Measurements from ENCODE around the gene NFASC.

NFASC gene

GRCh38 chr1:205062319-205062718 lies 191.7 kb downstream of the NFASC start:
- Histone ChIP-seq H3K4me2 (ENCODE audit: low read depth, low read length, poor library complexity, severe bottlenecking) (no peak overlapping the region), H3K27ac (ENCODE audit: low read depth, low read length) (no peak overlapping the region), H3F3A (ENCODE audit: insufficient read depth) (no peaks in the 10 kb centered on the region), H3K79me2 (ENCODE audit: insufficient read depth, low read length) (no peaks in the 10 kb centered on the region), H3K9me2 (replicated peaks; ENCODE audit: insufficient read depth, low read length) (no peaks in the 10 kb centered on the region), H3K36me3 (ENCODE audit: low read length) (no peaks in the 10 kb centered on the region), H2AFZ (ENCODE audit: low read depth, low read length, severe bottlenecking) (no peak overlapping the region), H3K27me3 (ENCODE audit: low read length) (no peaks in the 10 kb centered on the region), H3K4me3 (ENCODE audit: insufficient read depth, low read length, poor library complexity, severe bottlenecking) (no peak overlapping the region), H4K20me1 (ENCODE audit: low read depth, low read length) (no peaks in the 10 kb centered on the region), H3K9me3 (ENCODE audit: insufficient read depth, low read length) (no peaks in the 10 kb centered on the region), H3K9ac (ENCODE audit: low read length) (no peak overlapping the region)
- TF ChIP-seq, protein P1, sequence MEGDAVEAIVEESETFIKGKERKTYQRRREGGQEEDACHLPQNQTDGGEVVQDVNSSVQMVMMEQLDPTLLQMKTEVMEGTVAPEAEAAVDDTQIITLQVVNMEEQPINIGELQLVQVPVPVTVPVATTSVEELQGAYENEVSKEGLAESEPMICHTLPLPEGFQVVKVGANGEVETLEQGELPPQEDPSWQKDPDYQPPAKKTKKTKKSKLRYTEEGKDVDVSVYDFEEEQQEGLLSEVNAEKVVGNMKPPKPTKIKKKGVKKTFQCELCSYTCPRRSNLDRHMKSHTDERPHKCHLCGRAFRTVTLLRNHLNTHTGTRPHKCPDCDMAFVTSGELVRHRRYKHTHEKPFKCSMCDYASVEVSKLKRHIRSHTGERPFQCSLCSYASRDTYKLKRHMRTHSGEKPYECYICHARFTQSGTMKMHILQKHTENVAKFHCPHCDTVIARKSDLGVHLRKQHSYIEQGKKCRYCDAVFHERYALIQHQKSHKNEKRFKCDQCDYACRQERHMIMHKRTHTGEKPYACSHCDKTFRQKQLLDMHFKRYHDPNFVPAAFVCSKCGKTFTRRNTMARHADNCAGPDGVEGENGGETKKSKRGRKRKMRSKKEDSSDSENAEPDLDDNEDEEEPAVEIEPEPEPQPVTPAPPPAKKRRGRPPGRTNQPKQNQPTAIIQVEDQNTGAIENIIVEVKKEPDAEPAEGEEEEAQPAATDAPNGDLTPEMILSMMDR (IDR thresholded peaks at IDR 0.05; ENCODE audit: insufficient read depth, low read length, poor library complexity, severe bottlenecking): no peak
- TF ChIP-seq EZH2phosphoT487 (conservative IDR thresholded peaks at IDR 0.05; ENCODE audit: low read length): no peak

DNA sequence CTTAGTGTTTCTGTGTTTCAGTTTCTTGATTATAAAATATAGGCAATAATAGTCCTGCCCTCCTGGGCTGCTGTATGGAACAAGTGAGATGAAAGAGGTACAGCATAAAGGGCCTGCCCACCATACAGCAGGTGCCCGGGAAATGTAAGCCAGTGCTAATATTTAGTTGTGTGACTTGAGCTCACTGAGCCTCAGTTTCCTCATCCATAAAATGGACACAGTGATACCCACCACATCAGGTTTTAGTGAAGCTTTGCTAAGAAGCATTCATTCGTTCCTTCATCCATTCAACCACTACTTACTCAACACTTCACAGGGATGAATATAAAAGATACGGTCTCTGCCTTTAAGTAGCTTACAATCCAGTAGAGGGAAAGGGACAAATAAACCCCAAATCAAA lies 192.2 kb downstream of the NFASC start:
- Histone ChIP-seq H3K79me2 (ENCODE audit: insufficient read depth, low read length) (no peaks in the 10 kb centered on the region), H3K27me3 (ENCODE audit: low read length) (no peaks in the 10 kb centered on the region), H3K9ac (ENCODE audit: low read length) (no peak overlapping the region), H3K27ac (ENCODE audit: low read depth, low read length) (no peak overlapping the region), H2AFZ (ENCODE audit: low read depth, low read length, severe bottlenecking) (no peak overlapping the region), H3K9me2 (replicated peaks; ENCODE audit: insufficient read depth, low read length) (no peaks in the 10 kb centered on the region), H3K4me2 (ENCODE audit: low read depth, low read length, poor library complexity, severe bottlenecking) (no peak overlapping the region), H3K36me3 (ENCODE audit: low read length) (no peaks in the 10 kb centered on the region), H3K9me3 (ENCODE audit: insufficient read depth, low read length) (no peaks in the 10 kb centered on the region), H3F3A (ENCODE audit: insufficient read depth) (no peaks in the 10 kb centered on the region), H4K20me1 (ENCODE audit: low read depth, low read length) (no peaks in the 10 kb centered on the region), H3K4me3 (ENCODE audit: insufficient read depth, low read length, poor library complexity, severe bottlenecking) (no peak overlapping the region)
- TF ChIP-seq EZH2phosphoT487 (conservative IDR thresholded peaks at IDR 0.05; ENCODE audit: low read length): no peak
- TF ChIP-seq, protein P1 (IDR thresholded peaks at IDR 0.05; ENCODE audit: insufficient read depth, low read length, poor library complexity, severe bottlenecking): no peak

DNA sequence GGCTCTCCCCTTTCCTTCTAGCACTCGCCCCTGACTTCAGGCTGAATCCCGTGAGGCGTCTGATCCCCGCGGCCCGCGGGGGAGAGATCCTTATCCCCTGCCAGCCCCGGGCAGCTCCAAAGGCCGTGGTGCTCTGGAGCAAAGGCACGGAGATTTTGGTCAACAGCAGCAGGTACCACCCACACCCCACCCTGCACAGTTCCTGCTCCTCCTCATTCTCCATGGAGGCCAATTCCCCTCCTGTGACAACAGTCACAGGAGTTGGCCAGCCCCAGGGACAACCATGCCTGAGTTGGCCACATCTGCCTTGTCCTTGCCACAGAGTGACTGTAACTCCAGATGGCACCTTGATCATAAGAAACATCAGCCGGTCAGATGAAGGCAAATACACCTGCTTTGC lies 193.6 kb downstream of the NFASC start:
- TF ChIP-seq, protein P1 (IDR thresholded peaks at IDR 0.05; ENCODE audit: insufficient read depth, low read length, poor library complexity, severe bottlenecking): no peak
- TF ChIP-seq EZH2phosphoT487 (conservative IDR thresholded peaks at IDR 0.05; ENCODE audit: low read length): no peak
- no peaks in the 10 kb centered on the region for H3K9me3 ChIP-seq (ENCODE audit: insufficient read depth, low read length)
- H3K9ac ChIP-seq (ENCODE audit: low read length): no peak overlapping the region
- H2AFZ ChIP-seq (ENCODE audit: low read depth, low read length, severe bottlenecking): no peak overlapping the region
- no peaks in the 10 kb centered on the region for H3F3A ChIP-seq (ENCODE audit: insufficient read depth)
- no peaks in the 10 kb centered on the region for H3K27me3 ChIP-seq (ENCODE audit: low read length)
- H3K36me3 ChIP-seq (ENCODE audit: low read length): no peaks in the 10 kb centered on the region
- no peak overlapping the region for H3K27ac ChIP-seq (ENCODE audit: low read depth, low read length)
- H3K9me2 ChIP-seq (replicated peaks; ENCODE audit: insufficient read depth, low read length): no peaks in the 10 kb centered on the region
- no peaks in the 10 kb centered on the region for H3K79me2 ChIP-seq (ENCODE audit: insufficient read depth, low read length)
- no peak overlapping the region for H3K4me3 ChIP-seq (ENCODE audit: insufficient read depth, low read length, poor library complexity, severe bottlenecking)
- H3K4me2 ChIP-seq (ENCODE audit: low read depth, low read length, poor library complexity, severe bottlenecking): no peak overlapping the region
- no peaks in the 10 kb centered on the region for H4K20me1 ChIP-seq (ENCODE audit: low read depth, low read length)

Measured in SU-DHL-6 (cell line).